PC-9 (cell line): ENCODE data around the gene RPL15. TPM values are rescaled to one million over a fixed set of nuclear protein-coding genes. Genes with fewer than 3 reads are reported as not detected.

Source experiments
- BruUV-seq: library from RNA; stranded (reverse); fragments of 400-500 nt; replicated peaks from 2 replicates; lab custom pipeline; 2021; lab: Mats Ljungman, UMichigan
- CTCF ChIA-PET: fragments of 300-600 bp; sonication (Branson Sonifier 250); formaldehyde crosslinking; loops from one replicate; lab custom pipeline; 2022; ENCODE audit warnings: antibody characterized with exemption; lab: Charles Lee
- POLR2A ChIA-PET: fragments of 300-600 bp; sonication (Branson Sonifier 250); formaldehyde crosslinking; loops from one replicate; lab custom pipeline; 2022; ENCODE audit warnings: antibody characterized with exemption; ENCODE audit not compliant: unreplicated experiment; lab: Charles Lee
- DNase-seq, 2 experiments: peaks; one replicate each; pipeline versions ENCODE4 v3.0.0 to v3.0.0-alpha.2; 2015 to 2022; ENCODE audit warnings: mixed read lengths in 1 of 2
- H2AFZ ChIP-seq: fragments of 200-600 bp; sonication (generic); 2 replicates; pipeline ENCODE4 v1.8.1; 2017; ENCODE audit warnings: antibody characterized with exemption
- H3F3A ChIP-seq: fragments of 200-600 bp; sonication (generic); 2 replicates; pipeline ENCODE4 v1.8.1; 2017; ENCODE audit warnings: antibody characterized with exemption, mild to moderate bottlenecking, low read depth; ENCODE audit not compliant: insufficient read depth
- H3K27ac ChIP-seq: fragments of 200-600 bp; sonication (generic); 2 replicates; pipeline ENCODE4 v1.6.1; 2016; ENCODE audit warnings: mixed run types
- H3K27me3 ChIP-seq: fragments of 200-600 bp; sonication (generic); 2 replicates; pipeline ENCODE4 v1.6.1; 2016; ENCODE audit warnings: low read depth, mixed run types; ENCODE audit not compliant: insufficient read depth
- H3K36me3 ChIP-seq: fragments of 200-600 bp; sonication (generic); 2 replicates; pipeline ENCODE4 v1.6.1; 2016; ENCODE audit warnings: low read depth, mixed run types
- H3K4me1 ChIP-seq: fragments of 200-600 bp; sonication (generic); replicated peaks from 2 replicates; pipeline ENCODE4 v1.6.1; 2016; ENCODE audit warnings: mixed run types; ENCODE audit not compliant: insufficient read depth
- H3K4me2 ChIP-seq: fragments of 200-600 bp; sonication (generic); 2 replicates; pipeline ENCODE4 v1.6.1; 2017; ENCODE audit warnings: mixed run types
- H3K4me3 ChIP-seq: fragments of 200-600 bp; sonication (generic); 2 replicates; pipeline ENCODE4 v1.6.1; 2016; ENCODE audit warnings: mixed run types
- H3K79me2 ChIP-seq: fragments of 200-600 bp; sonication (generic); 2 replicates; pipeline ENCODE4 v1.6.1; 2017; ENCODE audit warnings: low read depth, mixed run types
- H3K9me2 ChIP-seq: fragments of 200-600 bp; sonication (generic); 2 replicates; pipeline ENCODE4 v1.8.1; 2017; ENCODE audit warnings: mild to moderate bottlenecking; ENCODE audit not compliant: insufficient read depth
- H3K9me3 ChIP-seq: fragments of 200-600 bp; sonication (generic); 2 replicates; pipeline ENCODE4 v1.8.1; 2016; ENCODE audit warnings: low read depth; ENCODE audit not compliant: insufficient read depth
- H4K20me1 ChIP-seq: fragments of 200-600 bp; sonication (generic); 2 replicates; pipeline ENCODE4 v1.8.1; 2017; ENCODE audit not compliant: insufficient read depth
- CTCF ChIP-seq: fragments of 200-600 bp; sonication (generic); conservative IDR thresholded peaks from 2 replicates; pipeline ENCODE4 v1.6.1; 2017; ENCODE audit warnings: mixed run types, antibody characterized with exemption, mild to moderate bottlenecking, moderate library complexity
- EZH2 ChIP-seq: fragments of 200-600 bp; sonication (generic); IDR thresholded peaks from 2 replicates; pipeline ENCODE4 v1.8.0; 2017; ENCODE audit warnings: antibody characterized with exemption, low read depth
- intact Hi-C: fragments of 100-400 bp; cut with micrococcal nuclease; formaldehyde crosslinking; loops from one replicate; pipeline ENCODE4 v1.10.0; 2022; ENCODE audit not compliant: unreplicated experiment
- total RNA-seq: library from RNA; stranded (reverse); gene quantifications from 2 replicates; pipeline ENCODE4 v1.2.3, GENCODE V29; 2021

Gene RPL15
- total RNA-seq, 1 experiment from 2014 or later: 1,784 TPM

- no TSS peak for BruUV-seq
- no peaks in the 10 kb centered on the region for H3K9me3 ChIP-seq
- H3F3A ChIP-seq: peaks cover 24% of the 10 kb centered on the region
- TF ChIP-seq CTCF (no peak), EZH2 (no peak)
- H3K9me2 ChIP-seq: no peaks in the 10 kb centered on the region
- DNase-seq: no peak
- H3K27me3 ChIP-seq: no peaks in the 10 kb centered on the region
- H3K4me1 ChIP-seq: peaks cover 11% of the 10 kb centered on the region; the same call in 1 of the 2 replicates
- H3K4me3 ChIP-seq: no peak overlapping the region
- no peaks in the 10 kb centered on the region for H3K79me2 ChIP-seq
- H4K20me1 ChIP-seq: no peaks in the 10 kb centered on the region
- H2AFZ ChIP-seq: no peak overlapping the region
- ChIA-PET CTCF (no interaction called here), POLR2A (no interaction called here)
- no peak overlapping the region for H3K27ac ChIP-seq
- intact Hi-C loops: no loop called here
- H3K36me3 ChIP-seq: no peaks in the 10 kb centered on the region
- no peak overlapping the region for H3K4me2 ChIP-seq
These were observed 9.8 kb downstream of the RPL15 start for GRCh38 chr3:23926736-23927135.

GRCh38 chr3:23928524-23928923 is 11.6 kb downstream of the RPL15 start:
- H3F3A ChIP-seq: peaks cover 8% of the 10 kb centered on the region; the same call in 1 of the 2 replicates

GRCh38 chr3:23931597-23931996 is 14.7 kb downstream of the RPL15 start:
- ChIA-PET POLR2A (no interaction called here), CTCF (no interaction called here)
- no peaks in the 10 kb centered on the region for H3K9me3 ChIP-seq
- TF ChIP-seq CTCF (no peak), EZH2 (no peak)
- no TSS peak for BruUV-seq
- DNase-seq: no peak
- no peaks in the 10 kb centered on the region for H3K9me2 ChIP-seq
- no peaks in the 10 kb centered on the region for H3K27me3 ChIP-seq
- peaks cover 11% of the 10 kb centered on the region; the same call in 1 of the 2 replicates for H3K4me1 ChIP-seq
- no peak overlapping the region for H3K4me2 ChIP-seq
- H4K20me1 ChIP-seq: no peaks in the 10 kb centered on the region
- H2AFZ ChIP-seq: no peak overlapping the region
- no peak overlapping the region for H3K4me3 ChIP-seq
- no peak overlapping the region for H3K27ac ChIP-seq
- 0 out of 2 replicates have a peak, but pooled peaks cover 4% of the 10 kb centered on the region for H3F3A ChIP-seq
- H3K36me3 ChIP-seq: no peaks in the 10 kb centered on the region
- H3K79me2 ChIP-seq: no peaks in the 10 kb centered on the region
- intact Hi-C loops: no loop called here

More at GRCh38 chr3:23928524-23928923, 11.6 kb downstream of the RPL15 start:
- Histone ChIP-seq H3K27ac (peak overlapping the region; percentile 52), H2AFZ (no peak overlapping the region), H3K79me2 (no peaks in the 10 kb centered on the region), H4K20me1 (no peaks in the 10 kb centered on the region), H3K4me3 (no peak overlapping the region), H3K9me2 (no peaks in the 10 kb centered on the region), H3K9me3 (no peaks in the 10 kb centered on the region), H3K36me3 (no peaks in the 10 kb centered on the region), H3K4me1 (peaks cover 11% of the 10 kb centered on the region; the same call in 1 of the 2 replicates), H3K4me2 (peak overlapping the region; percentile 72), H3K27me3 (no peaks in the 10 kb centered on the region)
- peak; percentile 50 to 72 for DNase-seq
- TF ChIP-seq CTCF (no peak), EZH2 (no peak)
- BruUV-seq: no TSS peak
- intact Hi-C loops: loop anchor here (1.0 kb wide), 1 partner anchor 31 kb away; no protein-coding TSS in a partner anchor
- POLR2A ChIA-PET: interaction anchor here (0.6 kb wide), 1 partner anchor 12 kb away, joined by 8 read pairs; the partner anchor contains the start of genes NKIRAS1 and RPL15
- CTCF ChIA-PET: interaction anchor here (0.6 kb wide), 1 partner anchor 12 kb away, joined by 3 read pairs; the partner anchor contains the start of genes NKIRAS1 and RPL15
